SK-N-SH (cell line): ENCODE data around the gene TMC1. TPM values are rescaled to one million over a fixed set of nuclear protein-coding genes. Genes with fewer than 3 reads are reported as not detected.

Experiments
- CTCF ChIA-PET: fragments of 300-600, 350-600 bp; formaldehyde crosslinking; extraction: SDS; loops from one replicate; lab custom pipeline; 2021; lab: Yijun Ruan, JAX
- POLR2A ChIA-PET: fragments of 350-600 bp; sonication (Branson Sonifier 250); formaldehyde crosslinking; extraction: SDS; loops from one replicate; lab custom pipeline; 2020; ENCODE audit warnings: antibody characterized with exemption, inconsistent platforms; lab: Yijun Ruan, JAX
- DNase-seq: peaks from one replicate; pipeline ENCODE4 v3.0.0; 2012
- H2AFZ ChIP-seq: fragments of 200-600 bp; sonication (generic); 2 replicates; pipeline ENCODE4 v1.8.1; 2016; ENCODE audit warnings: antibody characterized with exemption, mild to moderate bottlenecking, low read depth
- H3F3A ChIP-seq: fragments of 200-600 bp; sonication (generic); replicated peaks from 2 replicates; pipeline ENCODE3; 2016; ENCODE audit warnings: antibody characterized with exemption, mild to moderate bottlenecking; ENCODE audit not compliant: insufficient read depth
- H3K27ac ChIP-seq, 2 experiments: fragments of 200-500 bp in 1 of 2; fragments of 200-600 bp in 1 of 2; sonication (Bioruptor generic) in 1 of 2; sonication (generic), shearing (Covaris generic) in 1 of 2; 2 replicates each; pipeline versions ENCODE4 v1.5.1 to v1.6.1; 2014 to 2016; ENCODE audit warnings: low read depth in 2 of 2, inconsistent platforms in 1 of 2, low read length in 1 of 2, mild to moderate bottlenecking in 1 of 2, mixed read lengths in 1 of 2
- H3K27me3 ChIP-seq: fragments of 200-600 bp; sonication (generic), shearing (Covaris generic); 2 replicates; pipeline ENCODE4 v1.6.1; 2016; ENCODE audit warnings: mixed run types; ENCODE audit not compliant: insufficient read depth
- H3K36me3 ChIP-seq, 2 experiments: fragments of 200-500 bp in 1 of 2; fragments of 200-600 bp in 1 of 2; sonication (Bioruptor generic) in 1 of 2; sonication (generic) in 1 of 2; replicated peaks in 1 of 2; 2 replicates each; pipeline versions ENCODE3 to v1.5.1; 2014 to 2016; ENCODE audit warnings: low read length in 1 of 2, mild to moderate bottlenecking in 1 of 2; ENCODE audit not compliant: insufficient read depth in 2 of 2, control insufficient read depth in 1 of 2
- H3K4me1 ChIP-seq, 2 experiments: fragments of 200-500 bp in 1 of 2; fragments of 200-600 bp in 1 of 2; sonication (Bioruptor generic) in 1 of 2; sonication (generic), shearing (Covaris generic) in 1 of 2; 2 replicates each; pipeline versions ENCODE4 v1.5.1 to v1.6.1; 2014 to 2016; ENCODE audit warnings: low read depth in 1 of 2, low read length in 1 of 2, mixed run types in 1 of 2; ENCODE audit not compliant: insufficient read depth in 2 of 2, control insufficient read depth in 1 of 2
- H3K4me2 ChIP-seq: fragments of 200-600 bp; sonication (generic), shearing (Covaris generic); 2 replicates; pipeline ENCODE4 v1.6.1; 2017; ENCODE audit warnings: mixed run types
- H3K4me3 ChIP-seq, 2 experiments: fragments of 200-500 bp in 1 of 2; fragments of 200-600 bp in 1 of 2; sonication (Bioruptor generic) in 1 of 2; sonication (generic), shearing (Covaris generic) in 1 of 2; 2 replicates each; pipeline versions ENCODE4 v1.5.1 to v1.8.1; 2014 to 2016; ENCODE audit warnings: low read depth in 2 of 2, inconsistent platforms in 1 of 2, low read length in 1 of 2, mild to moderate bottlenecking in 1 of 2, mixed read lengths in 1 of 2, moderate library complexity in 1 of 2
- H3K79me2 ChIP-seq: fragments of 200-600 bp; sonication (generic); 2 replicates; pipeline ENCODE4 v1.8.1; 2017; ENCODE audit warnings: mild to moderate bottlenecking; ENCODE audit not compliant: insufficient read depth
- H3K9ac ChIP-seq: fragments of 200-600 bp; sonication (generic); 2 replicates; pipeline ENCODE4 v1.6.1; 2017; ENCODE audit warnings: mixed run types
- H3K9me2 ChIP-seq: fragments of 200-600 bp; sonication (generic); 2 replicates; pipeline ENCODE4 v1.6.1; 2017; ENCODE audit warnings: mixed run types
- H3K9me3 ChIP-seq: fragments of 200-600 bp; sonication (generic); 2 replicates; pipeline ENCODE4 v1.6.1; 2017; ENCODE audit warnings: mixed run types, mild to moderate bottlenecking, moderate library complexity
- H4K20me1 ChIP-seq: fragments of 200-600 bp; sonication (generic); 2 replicates; pipeline ENCODE4 v1.6.1; 2017; ENCODE audit warnings: mild to moderate bottlenecking, mixed run types; ENCODE audit not compliant: insufficient read depth
- CHD2 ChIP-seq: fragments of 150-350 bp; IDR thresholded peaks from 2 replicates; pipeline ENCODE4 v1.6.1; 2018; ENCODE audit warnings: low read length; ENCODE audit not compliant: partially characterized antibody
- MEF2A ChIP-seq: IDR thresholded peaks from 2 replicates; pipeline ENCODE4 v1.4.0; 2012; ENCODE audit warnings: low read depth, borderline replicate concordance
- NFIC ChIP-seq: IDR thresholded peaks from 2 replicates; pipeline ENCODE4 v1.4.0; 2012; ENCODE audit warnings: borderline replicate concordance
- NRF1 ChIP-seq: IDR thresholded peaks from 2 replicates; pipeline ENCODE4 v1.6.1; 2012; ENCODE audit warnings: low read depth, mild to moderate bottlenecking, low read length
- POLR2AphosphoS5 ChIP-seq: IDR thresholded peaks from 2 replicates; pipeline ENCODE4 v1.6.1; 2012; ENCODE audit warnings: low read depth, low read length
- RAD21 ChIP-seq: IDR thresholded peaks from 2 replicates; pipeline ENCODE4 v1.6.1; 2012; ENCODE audit warnings: mild to moderate bottlenecking, low read length
- RFX5 ChIP-seq: IDR thresholded peaks from 2 replicates; pipeline ENCODE4 v1.6.1; 2012; ENCODE audit warnings: mild to moderate bottlenecking, improper control_type of control experiment, low read length
- SMC3 ChIP-seq: IDR thresholded peaks from 2 replicates; pipeline ENCODE4 v1.6.1; 2012; ENCODE audit warnings: low read depth, low read length, improper control_type of control experiment
- TEAD4 ChIP-seq: IDR thresholded peaks from 2 replicates; pipeline ENCODE4 v1.4.0; 2012; ENCODE audit warnings: mild to moderate bottlenecking, borderline replicate concordance; ENCODE audit not compliant: insufficient read depth
- WGBS: methylation state at CpG from one replicate; pipeline ENCODE4 v1.1.6; 2017; ENCODE audit warnings: low lambda C conversion rate; 5-methylcytosine and 5-hydroxymethylcytosine counted together
- polyA plus RNA-seq, 3 experiments: library from polyadenylated mRNA; depleted of rRNA; stranded (reverse); fragments of >200 nt; gene quantifications; 2 replicates each; pipeline ENCODE4 v1.2.3, GENCODE V29; 2012
- TF ChIP-seq, protein P1 (sequence below): fragments of 150-350 bp; IDR thresholded peaks from 2 replicates; pipeline ENCODE4 v1.6.1; 2017; ENCODE audit warnings: antibody characterized with exemption, low read length, low read depth, borderline replicate concordance
- TF ChIP-seq, protein P2 (sequence below): IDR thresholded peaks from 2 replicates; pipeline ENCODE4 v1.4.0; 2012; ENCODE audit warnings: low read depth, borderline replicate concordance
- TF ChIP-seq, protein P3 (sequence below): IDR thresholded peaks from 2 replicates; pipeline ENCODE4 v1.6.1; 2012; ENCODE audit warnings: mild to moderate bottlenecking, low read depth, low read length, moderate library complexity

Gene TMC1
- polyA plus RNA-seq, 1 of the 3 experiments (the other 2 are of a cell fraction), result not detected

DNA sequence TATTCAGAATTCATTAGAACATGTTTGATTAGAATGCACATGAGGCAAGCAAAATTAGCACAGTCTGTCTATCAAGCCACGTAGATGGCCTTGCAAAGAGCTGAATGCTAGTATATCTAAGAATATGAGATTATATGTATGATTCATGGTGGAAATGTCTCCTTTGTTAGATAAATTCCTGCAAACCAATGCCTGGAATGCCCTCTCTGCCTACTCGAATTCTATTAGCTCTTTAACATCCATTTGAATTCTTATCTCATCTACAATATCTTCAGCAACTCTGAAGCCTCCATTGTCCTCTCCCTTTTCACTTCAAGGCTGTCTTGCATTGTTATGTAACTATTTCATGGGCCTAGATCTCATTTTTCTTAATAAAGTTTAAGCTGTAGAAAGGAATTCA is 205.5 kb downstream of the TMC1 start:
- TF ChIP-seq RFX5 (no peak), MEF2A (no peak), NFIC (no peak), NRF1 (no peak), CHD2 (no peak), SMC3 (no peak), POLR2AphosphoS5 (no peak), TEAD4 (no peak), RAD21 (no peak)
- TF ChIP-seq, protein P1, sequence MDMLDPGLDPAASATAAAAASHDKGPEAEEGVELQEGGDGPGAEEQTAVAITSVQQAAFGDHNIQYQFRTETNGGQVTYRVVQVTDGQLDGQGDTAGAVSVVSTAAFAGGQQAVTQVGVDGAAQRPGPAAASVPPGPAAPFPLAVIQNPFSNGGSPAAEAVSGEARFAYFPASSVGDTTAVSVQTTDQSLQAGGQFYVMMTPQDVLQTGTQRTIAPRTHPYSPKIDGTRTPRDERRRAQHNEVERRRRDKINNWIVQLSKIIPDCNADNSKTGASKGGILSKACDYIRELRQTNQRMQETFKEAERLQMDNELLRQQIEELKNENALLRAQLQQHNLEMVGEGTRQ, result no peak
- TF ChIP-seq, protein P2, sequence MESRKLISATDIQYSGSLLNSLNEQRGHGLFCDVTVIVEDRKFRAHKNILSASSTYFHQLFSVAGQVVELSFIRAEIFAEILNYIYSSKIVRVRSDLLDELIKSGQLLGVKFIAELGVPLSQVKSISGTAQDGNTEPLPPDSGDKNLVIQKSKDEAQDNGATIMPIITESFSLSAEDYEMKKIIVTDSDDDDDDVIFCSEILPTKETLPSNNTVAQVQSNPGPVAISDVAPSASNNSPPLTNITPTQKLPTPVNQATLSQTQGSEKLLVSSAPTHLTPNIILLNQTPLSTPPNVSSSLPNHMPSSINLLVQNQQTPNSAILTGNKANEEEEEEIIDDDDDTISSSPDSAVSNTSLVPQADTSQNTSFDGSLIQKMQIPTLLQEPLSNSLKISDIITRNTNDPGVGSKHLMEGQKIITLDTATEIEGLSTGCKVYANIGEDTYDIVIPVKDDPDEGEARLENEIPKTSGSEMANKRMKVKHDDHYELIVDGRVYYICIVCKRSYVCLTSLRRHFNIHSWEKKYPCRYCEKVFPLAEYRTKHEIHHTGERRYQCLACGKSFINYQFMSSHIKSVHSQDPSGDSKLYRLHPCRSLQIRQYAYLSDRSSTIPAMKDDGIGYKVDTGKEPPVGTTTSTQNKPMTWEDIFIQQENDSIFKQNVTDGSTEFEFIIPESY, result no peak
- TF ChIP-seq, protein P3, sequence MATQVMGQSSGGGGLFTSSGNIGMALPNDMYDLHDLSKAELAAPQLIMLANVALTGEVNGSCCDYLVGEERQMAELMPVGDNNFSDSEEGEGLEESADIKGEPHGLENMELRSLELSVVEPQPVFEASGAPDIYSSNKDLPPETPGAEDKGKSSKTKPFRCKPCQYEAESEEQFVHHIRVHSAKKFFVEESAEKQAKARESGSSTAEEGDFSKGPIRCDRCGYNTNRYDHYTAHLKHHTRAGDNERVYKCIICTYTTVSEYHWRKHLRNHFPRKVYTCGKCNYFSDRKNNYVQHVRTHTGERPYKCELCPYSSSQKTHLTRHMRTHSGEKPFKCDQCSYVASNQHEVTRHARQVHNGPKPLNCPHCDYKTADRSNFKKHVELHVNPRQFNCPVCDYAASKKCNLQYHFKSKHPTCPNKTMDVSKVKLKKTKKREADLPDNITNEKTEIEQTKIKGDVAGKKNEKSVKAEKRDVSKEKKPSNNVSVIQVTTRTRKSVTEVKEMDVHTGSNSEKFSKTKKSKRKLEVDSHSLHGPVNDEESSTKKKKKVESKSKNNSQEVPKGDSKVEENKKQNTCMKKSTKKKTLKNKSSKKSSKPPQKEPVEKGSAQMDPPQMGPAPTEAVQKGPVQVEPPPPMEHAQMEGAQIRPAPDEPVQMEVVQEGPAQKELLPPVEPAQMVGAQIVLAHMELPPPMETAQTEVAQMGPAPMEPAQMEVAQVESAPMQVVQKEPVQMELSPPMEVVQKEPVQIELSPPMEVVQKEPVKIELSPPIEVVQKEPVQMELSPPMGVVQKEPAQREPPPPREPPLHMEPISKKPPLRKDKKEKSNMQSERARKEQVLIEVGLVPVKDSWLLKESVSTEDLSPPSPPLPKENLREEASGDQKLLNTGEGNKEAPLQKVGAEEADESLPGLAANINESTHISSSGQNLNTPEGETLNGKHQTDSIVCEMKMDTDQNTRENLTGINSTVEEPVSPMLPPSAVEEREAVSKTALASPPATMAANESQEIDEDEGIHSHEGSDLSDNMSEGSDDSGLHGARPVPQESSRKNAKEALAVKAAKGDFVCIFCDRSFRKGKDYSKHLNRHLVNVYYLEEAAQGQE, result no peak
- TF ChIP-seq, all 33 proteins: peak for 0
- H3K4me2 ChIP-seq, result no peak overlapping the region
- DNase-seq, result no peak
- 0% methylated on average over 2 of the region's 2 CpGs for WGBS
- no peaks in the 10 kb centered on the region for H3F3A ChIP-seq
- no peaks in the 10 kb centered on the region for H3K9me2 ChIP-seq
- H3K36me3 ChIP-seq, result no peaks in the 10 kb centered on the region
- no peak overlapping the region for H3K27ac ChIP-seq
- H4K20me1 ChIP-seq, result no peaks in the 10 kb centered on the region
- H3K9ac ChIP-seq, result no peak overlapping the region
- ChIA-PET CTCF (no interaction called here), POLR2A (no interaction called here)
- no peak overlapping the region for H2AFZ ChIP-seq
- no peaks in the 10 kb centered on the region for H3K9me3 ChIP-seq
- no peaks in the 10 kb centered on the region for H3K27me3 ChIP-seq
- H3K4me3 ChIP-seq, result no peak overlapping the region
- H3K79me2 ChIP-seq, result no peaks in the 10 kb centered on the region
- H3K4me1 ChIP-seq, result no peaks in the 10 kb centered on the region
